WTC11 (cell line): ENCODE measurements around the gene MACF1.

Source experiments
- ETV6 ChIP-seq: sonication (generic); formaldehyde crosslinking; IDR thresholded peaks from 2 replicates; pipeline ENCODE4 v1.8.1; 2022; ENCODE audit warnings: mild to moderate bottlenecking, missing genetic modification reagents
- GABPB1 ChIP-seq: sonication (generic); formaldehyde crosslinking; IDR thresholded peaks from 2 replicates; pipeline ENCODE4 v1.8.1; 2023; ENCODE audit warnings: mild to moderate bottlenecking, missing genetic modification reagents
- SMAD3 ChIP-seq: sonication (generic); formaldehyde crosslinking; IDR thresholded peaks from 2 replicates; pipeline ENCODE4 v1.8.0; 2022; ENCODE audit warnings: missing genetic modification reagents, mild to moderate bottlenecking, borderline replicate concordance
- SP1 ChIP-seq: sonication (generic); formaldehyde crosslinking; conservative IDR thresholded peaks from 2 replicates; pipeline ENCODE4 v1.8.1; 2022; ENCODE audit warnings: missing genetic modification reagents
- TF ChIP-seq, protein P1 (sequence below): sonication (generic); formaldehyde crosslinking; IDR thresholded peaks from 2 replicates; pipeline ENCODE4 v1.8.1; 2022; ENCODE audit warnings: mild to moderate bottlenecking, missing genetic modification reagents, moderate library complexity, borderline replicate concordance
- TF ChIP-seq, protein P2 (sequence below): sonication (generic); formaldehyde crosslinking; IDR thresholded peaks from 2 replicates; pipeline ENCODE4 v1.8.0; 2023; ENCODE audit warnings: missing genetic modification reagents
- TF ChIP-seq, protein P3 (sequence below): sonication (generic); formaldehyde crosslinking; IDR thresholded peaks from 2 replicates; pipeline ENCODE4 v1.8.0; 2022; ENCODE audit warnings: mild to moderate bottlenecking, missing genetic modification reagents
- TF ChIP-seq, protein P4 (sequence below): sonication (generic); formaldehyde crosslinking; IDR thresholded peaks from 2 replicates; pipeline ENCODE4 v1.8.1; 2023; ENCODE audit warnings: mild to moderate bottlenecking, missing genetic modification reagents
- TF ChIP-seq, protein P5 (sequence below): sonication (generic); formaldehyde crosslinking; IDR thresholded peaks from 2 replicates; pipeline ENCODE4 v1.8.1; 2023; ENCODE audit warnings: mild to moderate bottlenecking, missing genetic modification reagents, moderate library complexity

DNA sequence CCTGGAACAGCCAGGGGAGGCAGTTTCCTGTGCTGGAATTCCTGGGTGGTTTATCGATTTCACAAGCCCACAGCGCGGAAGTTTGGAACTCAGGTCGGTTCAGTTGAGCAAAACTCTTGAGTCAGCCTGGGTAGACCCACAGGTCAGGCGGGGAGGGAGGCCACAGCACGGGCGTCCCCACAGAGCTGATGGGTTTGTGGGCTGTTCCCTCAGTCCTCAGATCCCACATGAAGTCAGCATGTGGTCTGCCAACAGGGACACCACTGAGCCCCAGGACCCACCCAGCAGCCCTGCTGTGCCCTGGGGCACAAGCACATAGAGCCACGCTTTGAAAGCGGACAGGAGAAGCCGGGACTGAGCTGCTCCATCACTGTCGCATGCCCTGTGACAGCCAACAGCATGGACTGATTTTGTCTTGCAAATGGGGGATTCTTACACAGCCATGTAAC, 304.4 kb downstream of the MACF1 start:
- TF ChIP-seq SP1 (no peak), SMAD3 (CRISPR knock-in tag) (no peak), GABPB1 (CRISPR knock-in tag) (no peak), ETV6 (CRISPR knock-in tag) (no peak)
- TF ChIP-seq, protein P1, sequence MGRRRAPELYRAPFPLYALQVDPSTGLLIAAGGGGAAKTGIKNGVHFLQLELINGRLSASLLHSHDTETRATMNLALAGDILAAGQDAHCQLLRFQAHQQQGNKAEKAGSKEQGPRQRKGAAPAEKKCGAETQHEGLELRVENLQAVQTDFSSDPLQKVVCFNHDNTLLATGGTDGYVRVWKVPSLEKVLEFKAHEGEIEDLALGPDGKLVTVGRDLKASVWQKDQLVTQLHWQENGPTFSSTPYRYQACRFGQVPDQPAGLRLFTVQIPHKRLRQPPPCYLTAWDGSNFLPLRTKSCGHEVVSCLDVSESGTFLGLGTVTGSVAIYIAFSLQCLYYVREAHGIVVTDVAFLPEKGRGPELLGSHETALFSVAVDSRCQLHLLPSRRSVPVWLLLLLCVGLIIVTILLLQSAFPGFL (CRISPR knock-in tag), result no peak
- TF ChIP-seq, protein P2, sequence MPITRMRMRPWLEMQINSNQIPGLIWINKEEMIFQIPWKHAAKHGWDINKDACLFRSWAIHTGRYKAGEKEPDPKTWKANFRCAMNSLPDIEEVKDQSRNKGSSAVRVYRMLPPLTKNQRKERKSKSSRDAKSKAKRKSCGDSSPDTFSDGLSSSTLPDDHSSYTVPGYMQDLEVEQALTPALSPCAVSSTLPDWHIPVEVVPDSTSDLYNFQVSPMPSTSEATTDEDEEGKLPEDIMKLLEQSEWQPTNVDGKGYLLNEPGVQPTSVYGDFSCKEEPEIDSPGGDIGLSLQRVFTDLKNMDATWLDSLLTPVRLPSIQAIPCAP (CRISPR knock-in tag), result no peak
- TF ChIP-seq, protein P3, sequence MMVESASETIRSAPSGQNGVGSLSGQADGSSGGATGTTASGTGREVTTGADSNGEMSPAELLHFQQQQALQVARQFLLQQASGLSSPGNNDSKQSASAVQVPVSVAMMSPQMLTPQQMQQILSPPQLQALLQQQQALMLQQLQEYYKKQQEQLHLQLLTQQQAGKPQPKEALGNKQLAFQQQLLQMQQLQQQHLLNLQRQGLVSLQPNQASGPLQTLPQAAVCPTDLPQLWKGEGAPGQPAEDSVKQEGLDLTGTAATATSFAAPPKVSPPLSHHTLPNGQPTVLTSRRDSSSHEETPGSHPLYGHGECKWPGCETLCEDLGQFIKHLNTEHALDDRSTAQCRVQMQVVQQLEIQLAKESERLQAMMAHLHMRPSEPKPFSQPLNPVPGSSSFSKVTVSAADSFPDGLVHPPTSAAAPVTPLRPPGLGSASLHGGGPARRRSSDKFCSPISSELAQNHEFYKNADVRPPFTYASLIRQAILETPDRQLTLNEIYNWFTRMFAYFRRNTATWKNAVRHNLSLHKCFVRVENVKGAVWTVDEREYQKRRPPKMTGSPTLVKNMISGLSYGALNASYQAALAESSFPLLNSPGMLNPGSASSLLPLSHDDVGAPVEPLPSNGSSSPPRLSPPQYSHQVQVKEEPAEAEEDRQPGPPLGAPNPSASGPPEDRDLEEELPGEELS (CRISPR knock-in tag), result no peak
- TF ChIP-seq, protein P4, sequence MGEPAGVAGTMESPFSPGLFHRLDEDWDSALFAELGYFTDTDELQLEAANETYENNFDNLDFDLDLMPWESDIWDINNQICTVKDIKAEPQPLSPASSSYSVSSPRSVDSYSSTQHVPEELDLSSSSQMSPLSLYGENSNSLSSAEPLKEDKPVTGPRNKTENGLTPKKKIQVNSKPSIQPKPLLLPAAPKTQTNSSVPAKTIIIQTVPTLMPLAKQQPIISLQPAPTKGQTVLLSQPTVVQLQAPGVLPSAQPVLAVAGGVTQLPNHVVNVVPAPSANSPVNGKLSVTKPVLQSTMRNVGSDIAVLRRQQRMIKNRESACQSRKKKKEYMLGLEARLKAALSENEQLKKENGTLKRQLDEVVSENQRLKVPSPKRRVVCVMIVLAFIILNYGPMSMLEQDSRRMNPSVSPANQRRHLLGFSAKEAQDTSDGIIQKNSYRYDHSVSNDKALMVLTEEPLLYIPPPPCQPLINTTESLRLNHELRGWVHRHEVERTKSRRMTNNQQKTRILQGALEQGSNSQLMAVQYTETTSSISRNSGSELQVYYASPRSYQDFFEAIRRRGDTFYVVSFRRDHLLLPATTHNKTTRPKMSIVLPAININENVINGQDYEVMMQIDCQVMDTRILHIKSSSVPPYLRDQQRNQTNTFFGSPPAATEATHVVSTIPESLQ (CRISPR knock-in tag), result no peak
- TF ChIP-seq, protein P5, sequence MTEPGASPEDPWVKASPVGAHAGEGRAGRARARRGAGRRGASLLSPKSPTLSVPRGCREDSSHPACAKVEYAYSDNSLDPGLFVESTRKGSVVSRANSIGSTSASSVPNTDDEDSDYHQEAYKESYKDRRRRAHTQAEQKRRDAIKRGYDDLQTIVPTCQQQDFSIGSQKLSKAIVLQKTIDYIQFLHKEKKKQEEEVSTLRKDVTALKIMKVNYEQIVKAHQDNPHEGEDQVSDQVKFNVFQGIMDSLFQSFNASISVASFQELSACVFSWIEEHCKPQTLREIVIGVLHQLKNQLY, result no peak
